ENCODE measurements around the gene TF.
"Not testable (repeated sequence)": the region's sequence is repeated elsewhere in the genome, so short reads cannot be mapped to it uniquely, and the experiment has no call there.

GRCh38 chr3:133732231-133732630, 14.0 kb upstream of the TF start:
- TF ChIP-seq CTCF, MYC (IDR thresholded peaks at IDR 0.05; ENCODE audit: low read depth, low read length): not testable (repeated sequence)
